Pancreas (tissue), 10 donors: ENCODE results near the gene E2F1. TPM values are rescaled to one million over a fixed set of nuclear protein-coding genes. Genes with fewer than 3 reads are reported as not detected.

ENCODE experiments used
- ATAC-seq, 4 donors: fragments of 200-7000 bp; cut with Tn5 transposase; one replicate each; pipeline versions ENCODE4 v1.8.0 to v1.9.1; 2020; ENCODE audit warnings: mild to moderate bottlenecking in 4 of 4, moderate library complexity in 4 of 4
- DNase-seq, 6 donors: peaks; one replicate each; pipeline ENCODE4 v3.0.0-alpha.2; 2020
- FAIRE-seq: peaks from 2 replicates; lab custom pipeline; 2012; peaks lifted over from hg19 to GRCh38; lab: Jason Lieb, UNC
- H3K27ac ChIP-seq, 4 donors: fragments of 200-600 bp; sonication (generic); 1 replicate in 3 of 4; 2 replicates in 1 of 4; pipeline versions ENCODE4 v1.5.0 to v1.8.0; 2020
- H3K27me3 ChIP-seq, 4 donors: fragments of 200-600 bp; one replicate each; pipeline ENCODE4 v1.8.0; 2021
- H3K36me3 ChIP-seq, 3 donors: fragments of 200-600 bp; sonication (generic) in 1 of 3; one replicate each; pipeline versions ENCODE4 v1.5.0 to v1.8.0; 2020 to 2021
- H3K4me1 ChIP-seq, 3 donors: fragments of 200-600 bp; one replicate each; pipeline ENCODE4 v1.8.0; 2021
- H3K4me3 ChIP-seq, 4 donors: fragments of 200-600 bp; sonication (generic) in 2 of 4; one replicate each; pipeline versions ENCODE4 v1.5.0 to v1.8.0; 2020 to 2021
- H3K9me3 ChIP-seq, 4 donors: fragments of 200-600 bp; one replicate each; pipeline ENCODE4 v1.8.0; 2021
- CTCF ChIP-seq, 4 donors: fragments of 200-600 bp; sonication (generic) in 3 of 4; IDR thresholded peaks; one replicate each; pipeline versions ENCODE4 v1.5.0 to v1.8.0; 2021; ENCODE audit warnings: antibody characterized with exemption in 4 of 4
- WGBS, 2 donors: extraction: QIAGEN DNeasy Blood & Tissue Kit; methylation state at CpG; one replicate each; pipeline ENCODE4 v1.1.7; 2013; 5-methylcytosine and 5-hydroxymethylcytosine counted together
- intact Hi-C, 3 donors: fragments of 100-400 bp; cut with DNase I; formaldehyde crosslinking; loops; one replicate each; pipeline versions ENCODE4 v1.11.1 to v1.14.2; 2022
- polyA plus RNA-seq, 2 donors: library from polyadenylated mRNA; stranded (reverse); fragments of 200-250 nt; gene quantifications; one replicate each; pipeline ENCODE4 v1.2.3, GENCODE V29; 2013
- total RNA-seq, 6 donors: library from RNA; stranded (reverse); fragmentation: NEBNext Ultra II Directional in 4 of 6; extraction: Animal tissue kit (Norgen Biotek cat#: 25700) in 4 of 6; gene quantifications; one replicate each; pipeline versions ENCODE4 v1.2.1 to v1.2.4, GENCODE V29; 2021 to 2023
- donor health status: healthy with polysubstance abuse.
- donor health status: DM: no; HTN: no; CAD: no; lungs with moderate emphysema.
- donor health status: DM: no; HTN: no; CAD: no.
- donor health status: control.
- donor health status: control.
- donor health status: Bipolar disorder and iron deficiency.
- donor health status: DM: yes; HTN: yes; CAD: no.
- donor health status: DM: no; HTN: no; CAD: no.
- donor health status: DM: no; HTN: no; CAD: no.
- donor health status: DM: yes; HTN: yes; CAD: no.

E2F1 gene
- total and polyA plus RNA-seq, 8 donors = 0.23 to 0.92 (median 0.60) TPM

- Histone ChIP-seq H3K27me3 (no peaks in the 10 kb centered on the region), H3K4me1 (peaks cover 0 to 9% (median 0%) of the 10 kb centered on the region in 3 donors), H3K4me3 (no peak overlapping the region), H3K9me3 (no peaks in the 10 kb centered on the region), H3K36me3 (no peaks in the 10 kb centered on the region), H3K27ac (no peak overlapping the region)
- no peak for ATAC-seq
- intact Hi-C loops = loop anchor here in 2 of 3 donors (5.0 to 10.0 kb wide), 2 partner anchors 133 to 219 kb away; no protein-coding TSS in a partner anchor
- 84% methylated on average over 8 of the region's 8 CpGs for WGBS, 2 donors
- no peak for TF ChIP-seq CTCF (IDR thresholded peaks at IDR 0.05)
- DNase-seq = no peak
- no peak for FAIRE-seq
Observed at GRCh38 chr20:33671573-33672288, 14.5 kb downstream of the E2F1 start.

- no peaks in the 10 kb centered on the region for H3K27me3 ChIP-seq
- 72 to 77% methylated on average over 6 of the region's 6 CpGs for WGBS, 2 donors
- no peak for TF ChIP-seq CTCF (IDR thresholded peaks at IDR 0.05)
- H3K4me1 ChIP-seq = peaks cover 0 to 13% (median 6%) of the 10 kb centered on the region in 3 donors
- H3K27ac ChIP-seq = no peak overlapping the region
- H3K36me3 ChIP-seq = no peaks in the 10 kb centered on the region
- H3K4me3 ChIP-seq = no peak overlapping the region
- FAIRE-seq (no peak), DNase-seq (peak in 1 of 6 donors; percentile 4), ATAC-seq (no peak)
- intact Hi-C loops = loop anchor here in 2 of 3 donors (5.0 to 10.0 kb wide), 2 partner anchors 134 to 219 kb away; no protein-coding TSS in a partner anchor
- H3K9me3 ChIP-seq = no peaks in the 10 kb centered on the region
Observed at GRCh38 chr20:33670715-33671499, 15.3 kb downstream of the E2F1 start.

- FAIRE-seq (no peak), ATAC-seq (no peak), DNase-seq (peak in 1 of 6 donors; percentile 62)
- WGBS, 2 donors = 88 to 93% methylated on average over 13 of the region's 13 CpGs
- H3K9me3 ChIP-seq = no peaks in the 10 kb centered on the region
- no peak overlapping the region for H3K27ac ChIP-seq
- H3K4me3 ChIP-seq = no peak overlapping the region
- TF ChIP-seq CTCF (IDR thresholded peaks at IDR 0.05) = no peak
- H3K4me1 ChIP-seq = peaks cover 0 to 16% (median 7%) of the 10 kb centered on the region in 3 donors
- H3K27me3 ChIP-seq = no peaks in the 10 kb centered on the region
- intact Hi-C loops = loop anchor here in 2 of 3 donors (5.0 to 10.0 kb wide), 2 partner anchors 135 to 218 kb away; no protein-coding TSS in a partner anchor
- no peaks in the 10 kb centered on the region for H3K36me3 ChIP-seq
Observed at GRCh38 chr20:33669873-33670640, 16.1 kb downstream of the E2F1 start.

GRCh38 chr20:33669224-33669623, 17.0 kb downstream of the E2F1 start:
- Histone ChIP-seq H3K27ac (no peak overlapping the region), H3K4me3 (no peak overlapping the region), H3K9me3 (no peaks in the 10 kb centered on the region), H3K36me3 (no peaks in the 10 kb centered on the region), H3K4me1 (peaks cover 0 to 20% (median 7%) of the 10 kb centered on the region in 3 donors), H3K27me3 (no peaks in the 10 kb centered on the region)
- FAIRE-seq (no peak), DNase-seq (no peak), ATAC-seq (no peak)
- intact Hi-C loops = no loop called here
- 93% methylated on average over 5 of the region's 5 CpGs for WGBS, 2 donors
- TF ChIP-seq CTCF (IDR thresholded peaks at IDR 0.05) = no peak
